ENCODE measurements around the gene MVB12B.

- TF ChIP-seq CTCF (IDR thresholded peaks at IDR 0.05) (no peak), POLR2A (IDR thresholded peaks at IDR 0.05) (no peak)
These were observed 156.9 kb downstream of the MVB12B start for GRCh38 chr9:126483468-126484073.

Measured in Peyer's patch (tissue), 4 donors.